Inflammatory macrophage treated with lipopolysaccharide for 1 hour (primary cell): ENCODE data around the gene CEP131.

Source experiments
- DNase-seq, 2 donors: peaks; one replicate each; pipeline ENCODE4 v3.0.0-alpha.2; 2020 to 2022

The CEP131 gene

DNA sequence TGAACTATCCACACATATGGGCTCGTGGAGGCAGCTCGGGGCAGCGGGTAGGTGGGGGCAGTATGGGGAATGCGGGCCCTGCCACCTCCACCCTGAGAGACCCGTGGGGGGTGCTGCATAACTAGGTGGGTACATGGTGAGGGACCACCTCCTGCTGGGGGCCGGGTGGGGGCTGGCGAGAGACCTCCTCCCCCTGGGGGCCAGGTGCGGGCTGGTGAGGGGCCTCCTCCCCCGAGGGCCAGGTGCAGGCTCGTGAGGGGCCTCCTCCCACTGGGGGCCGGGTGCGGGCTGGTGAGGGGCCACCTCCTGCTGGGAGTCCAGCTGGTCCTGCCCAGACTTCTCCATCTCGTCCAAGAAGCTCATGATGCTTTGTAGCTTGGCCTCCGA, 25.4 kb downstream of the CEP131 start:
- no peak for DNase-seq

DNA sequence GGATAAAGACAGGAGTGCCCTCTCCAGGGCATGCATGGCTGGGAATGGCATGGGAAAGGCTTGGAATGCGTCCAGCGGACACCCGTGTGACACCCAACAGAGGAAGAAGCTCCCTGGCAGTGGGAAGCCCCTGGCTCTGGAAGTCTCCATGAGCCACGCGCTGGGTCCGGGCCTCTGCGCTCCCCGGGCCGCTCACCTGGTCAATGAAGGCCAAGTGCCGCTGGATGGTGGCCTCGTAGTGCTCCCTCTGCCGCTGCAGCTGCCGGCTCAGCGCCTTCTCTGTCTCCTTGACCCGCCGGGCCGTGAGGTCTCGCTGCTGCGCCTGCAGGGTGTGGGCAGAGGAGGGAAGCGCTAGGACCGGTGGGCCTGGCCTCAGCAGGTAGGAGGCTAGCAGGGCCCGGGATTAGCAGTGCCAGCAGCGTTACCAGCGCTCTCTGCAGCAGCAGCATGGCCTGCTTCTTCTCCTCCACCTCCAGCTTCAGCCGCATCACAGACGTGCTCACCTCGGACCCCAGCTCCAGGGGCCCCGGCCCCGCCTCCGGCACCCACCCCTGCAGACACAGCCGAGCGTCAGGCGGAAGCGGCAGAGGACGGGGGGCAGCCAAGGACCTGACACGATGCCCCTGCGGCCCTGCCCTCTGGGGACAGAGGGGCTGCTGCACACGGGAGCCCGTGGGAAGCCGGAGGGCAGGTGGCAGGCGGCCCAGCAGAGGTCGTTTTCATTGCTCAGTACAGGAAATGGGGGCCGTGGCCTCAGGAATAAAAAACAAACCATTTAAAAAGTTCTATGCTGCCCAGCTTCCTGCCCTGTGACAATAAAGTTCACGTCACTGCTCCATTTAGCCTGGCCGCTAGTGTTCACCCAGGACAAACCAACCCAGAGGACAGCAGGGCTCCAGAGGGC, 26.0 kb downstream of the CEP131 start:
- DNase-seq: no peak

DNA sequence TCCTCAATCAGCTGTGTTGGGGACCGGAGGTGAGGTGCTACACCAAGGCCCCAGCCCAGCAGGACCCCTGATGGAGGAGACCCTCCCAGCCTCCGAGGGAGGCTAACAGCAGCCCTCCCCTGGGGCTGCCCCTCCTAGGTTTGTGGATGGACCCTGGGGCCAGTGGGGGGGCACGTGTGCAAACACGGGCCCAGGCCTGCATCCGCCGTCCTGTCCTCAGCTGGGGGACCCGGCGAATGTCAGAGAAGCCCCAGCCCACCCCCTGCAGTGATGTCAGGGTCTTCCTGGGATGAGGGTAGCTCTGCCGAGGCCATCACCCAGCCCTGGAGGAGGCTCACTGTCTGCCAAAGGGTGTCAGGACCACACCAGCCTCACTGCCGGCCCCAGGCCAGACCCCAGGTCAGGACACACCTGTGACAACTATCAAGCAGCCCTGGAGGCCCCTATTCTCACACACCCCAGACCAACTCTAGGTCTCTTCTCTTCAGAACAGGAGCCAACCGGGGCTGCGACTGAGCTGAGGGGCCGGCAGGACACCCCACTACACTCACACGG, 26.7 kb downstream of the CEP131 start:
- DNase-seq: no peak

DNA sequence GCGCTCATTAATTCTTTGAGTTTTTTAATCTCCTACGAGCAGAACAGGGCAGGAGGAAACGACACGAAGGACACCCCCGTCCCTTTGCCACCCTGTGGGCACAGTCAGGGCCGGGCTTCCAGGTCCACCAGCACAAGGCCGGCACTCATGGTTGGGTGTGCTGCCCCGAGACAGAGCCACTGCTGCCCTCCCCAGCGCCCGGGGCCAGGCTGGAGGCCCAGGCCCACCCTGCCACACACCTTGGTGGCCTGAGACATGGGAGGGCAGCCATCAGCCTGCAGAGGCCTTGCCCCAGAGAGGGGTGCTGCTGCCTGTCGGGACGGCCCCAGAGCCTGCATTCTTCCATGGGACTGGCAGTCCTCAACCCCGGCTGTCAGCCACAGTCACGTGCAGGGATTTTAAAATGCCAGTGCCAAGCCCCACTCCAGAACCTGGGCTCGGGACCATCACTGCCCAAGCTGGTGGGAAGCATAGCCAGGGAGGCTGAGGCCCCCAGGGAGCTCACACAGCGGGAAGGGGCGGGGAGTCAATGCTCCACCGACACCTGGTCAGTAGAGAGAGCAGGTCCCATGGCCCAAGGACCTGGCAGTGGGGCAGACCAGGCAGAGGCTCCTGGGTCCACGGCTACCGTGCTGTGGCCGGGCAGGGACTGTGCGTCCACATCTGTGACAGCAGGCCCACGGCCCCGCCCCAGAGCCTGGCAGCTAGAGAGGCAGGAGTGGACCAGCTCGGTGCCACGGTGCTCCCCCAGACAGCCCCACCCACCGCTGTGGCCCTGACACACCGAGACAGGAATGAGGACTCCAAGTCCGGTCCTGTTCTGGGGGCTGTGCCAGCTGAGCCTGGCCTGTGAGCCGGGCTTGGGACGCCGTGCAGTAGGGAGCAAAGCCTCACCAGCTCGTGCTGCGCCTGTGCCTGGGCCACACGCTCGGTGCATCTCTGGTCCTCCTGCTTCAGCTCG, 27.5 kb downstream of the CEP131 start:
- DNase-seq: no peak

DNA sequence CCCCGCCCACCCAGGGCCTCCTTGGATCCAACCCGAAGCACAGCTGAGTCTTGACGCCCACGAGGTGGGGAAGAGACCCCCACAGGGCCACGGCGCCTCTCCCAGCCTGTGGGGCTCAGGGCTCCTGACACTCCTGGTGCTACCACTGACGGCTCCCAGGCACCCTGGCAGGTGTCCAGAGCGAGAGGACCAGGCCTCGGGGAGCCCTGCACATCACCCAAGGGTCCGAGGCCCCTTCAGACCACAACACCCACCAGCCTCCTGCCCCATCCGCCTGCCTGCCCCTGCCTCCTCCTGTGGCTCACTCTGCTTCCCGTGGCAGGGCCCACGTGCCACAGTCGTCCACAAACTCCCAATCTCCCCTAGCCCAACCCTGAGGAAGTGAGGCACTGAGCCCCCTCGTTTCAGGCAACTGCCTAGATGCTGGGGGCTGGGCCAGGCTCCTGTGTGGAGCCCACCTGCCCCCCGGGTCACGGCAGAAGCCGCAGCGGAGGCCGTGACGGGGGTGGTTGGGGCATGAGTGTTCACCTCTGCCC, 28.5 kb downstream of the CEP131 start:
- no peak for DNase-seq

DNA sequence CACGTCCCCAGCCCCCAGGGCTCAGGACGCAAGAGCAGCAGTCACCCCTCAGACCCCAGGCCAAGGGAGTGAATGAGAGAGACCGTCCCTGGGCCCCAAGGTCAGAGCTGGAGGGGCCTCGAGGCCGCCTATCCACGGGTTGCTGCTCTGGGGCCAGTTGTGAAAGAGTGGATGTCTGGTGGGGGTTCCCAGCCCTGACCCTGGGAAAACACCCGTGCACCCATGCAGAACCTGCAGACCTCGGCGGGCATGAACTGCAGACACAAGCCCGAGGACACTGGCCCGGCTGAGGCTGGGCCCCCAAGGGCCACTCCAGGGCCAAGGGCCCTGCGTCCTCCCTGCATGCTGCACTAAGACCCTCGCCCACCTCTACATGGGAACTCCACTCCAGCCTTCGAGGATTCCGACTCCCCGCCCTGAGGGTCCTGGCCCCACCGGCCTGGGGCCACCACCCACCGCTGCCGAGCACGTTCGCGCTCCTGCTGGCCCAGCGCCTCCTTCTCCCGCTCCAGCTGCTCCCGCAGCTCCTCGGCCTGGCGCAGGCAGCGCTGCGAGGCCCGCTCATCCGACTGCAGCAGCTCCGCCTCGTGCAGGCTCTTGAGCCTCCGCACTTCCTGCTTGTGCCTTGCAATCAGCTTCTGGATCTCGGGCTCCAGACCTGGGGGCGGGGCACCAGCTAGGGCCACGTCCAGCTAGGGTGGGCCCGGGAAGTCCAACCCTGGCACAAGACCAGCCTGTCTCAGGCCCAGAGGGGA, 29.1 kb downstream of the CEP131 start:
- peak in 1 of 2 donors; percentile 27 for DNase-seq

DNA sequence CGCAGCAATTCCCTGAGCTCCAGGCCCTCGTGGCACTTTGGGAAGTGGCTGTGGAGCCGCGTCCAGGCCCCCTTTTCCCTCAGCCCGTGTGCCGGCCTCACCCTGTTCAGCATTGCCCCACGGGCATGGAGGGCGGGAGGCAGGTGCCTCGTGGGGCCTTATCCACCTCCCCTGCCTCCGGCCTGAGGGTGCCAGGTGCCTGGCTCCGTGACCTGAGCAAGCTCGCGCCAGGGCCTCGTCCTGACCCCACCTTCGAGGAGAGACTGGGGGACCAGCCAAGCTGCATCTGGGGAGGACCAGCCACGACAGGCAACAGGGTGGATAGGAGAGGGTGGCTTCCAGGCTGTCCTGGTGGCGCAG, 29.7 kb downstream of the CEP131 start:
- DNase-seq: no peak

DNA sequence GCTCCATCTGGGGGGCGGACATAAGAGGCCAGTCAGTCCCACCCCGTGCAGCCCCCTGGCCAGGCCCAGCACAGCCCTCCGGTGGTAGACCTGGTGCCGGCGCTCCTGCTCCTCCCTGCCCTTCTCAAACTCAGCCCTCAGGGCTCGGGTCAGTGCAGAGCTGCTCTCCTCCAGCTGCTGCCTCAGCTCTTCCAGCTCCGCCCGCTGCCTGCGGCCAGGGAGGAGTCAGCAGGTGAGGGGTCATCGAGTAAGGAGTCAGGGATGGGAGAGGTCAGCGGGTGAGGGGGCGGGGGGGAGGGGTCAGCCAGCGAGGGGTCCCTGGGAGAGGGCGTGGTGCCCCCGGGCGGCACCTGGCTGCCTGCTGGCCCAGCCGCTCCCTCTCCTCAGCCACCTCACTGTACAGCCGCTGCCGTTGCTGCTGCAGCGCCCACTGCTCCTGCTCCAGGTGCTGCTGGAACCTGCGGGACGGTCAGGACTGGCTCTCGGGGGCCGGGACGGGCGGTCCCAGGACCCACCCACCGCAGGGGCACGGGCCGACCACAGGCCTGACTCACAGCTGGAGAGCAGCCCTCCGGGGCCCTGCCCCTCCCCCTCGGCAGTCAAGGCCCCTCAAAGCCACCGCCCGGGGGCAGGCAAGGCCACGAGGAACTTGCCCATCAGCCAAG, 30.2 kb downstream of the CEP131 start:
- no peak for DNase-seq

DNA sequence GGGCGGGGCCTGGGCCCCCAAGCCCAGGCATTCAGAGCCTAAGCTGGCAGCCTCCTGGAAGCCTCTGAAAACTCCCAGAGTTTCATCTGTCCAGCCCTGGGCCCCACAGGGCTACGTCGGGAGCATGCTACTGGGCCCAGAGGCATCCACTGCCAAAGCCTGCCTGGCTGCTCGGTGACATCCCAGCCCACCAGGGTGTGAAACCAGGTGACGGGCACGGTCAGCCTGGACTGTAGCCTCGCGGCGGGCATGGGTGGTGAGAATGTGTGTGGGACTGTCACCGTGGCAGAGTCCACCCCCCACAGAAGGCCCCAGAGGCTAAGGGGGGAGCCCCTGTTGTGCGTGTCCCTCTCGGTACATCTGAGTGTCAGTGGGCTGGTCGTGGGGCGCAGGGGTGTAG, 31.1 kb downstream of the CEP131 start:
- DNase-seq: no peak

DNA sequence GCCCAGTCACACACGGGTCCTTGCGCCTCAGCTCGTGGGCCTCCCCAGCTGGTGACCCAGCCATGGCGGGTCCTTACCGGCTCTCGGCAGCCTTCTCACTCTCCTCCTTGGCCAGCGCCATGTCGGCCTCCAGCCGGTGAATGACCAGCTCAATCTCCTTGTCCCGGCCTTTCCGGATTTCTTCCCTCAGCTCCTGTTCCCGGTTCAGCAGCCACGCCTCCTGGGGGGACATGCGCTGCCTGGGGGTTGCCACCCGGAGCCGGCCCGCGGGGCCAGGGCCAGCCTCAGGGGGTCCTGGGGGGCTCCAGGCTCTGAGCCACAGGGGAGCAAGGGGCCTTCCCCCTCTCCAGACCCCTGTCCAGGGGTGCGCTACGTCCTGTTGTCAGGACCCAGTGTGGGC, 31.6 kb downstream of the CEP131 start:
- no peak for DNase-seq

DNA sequence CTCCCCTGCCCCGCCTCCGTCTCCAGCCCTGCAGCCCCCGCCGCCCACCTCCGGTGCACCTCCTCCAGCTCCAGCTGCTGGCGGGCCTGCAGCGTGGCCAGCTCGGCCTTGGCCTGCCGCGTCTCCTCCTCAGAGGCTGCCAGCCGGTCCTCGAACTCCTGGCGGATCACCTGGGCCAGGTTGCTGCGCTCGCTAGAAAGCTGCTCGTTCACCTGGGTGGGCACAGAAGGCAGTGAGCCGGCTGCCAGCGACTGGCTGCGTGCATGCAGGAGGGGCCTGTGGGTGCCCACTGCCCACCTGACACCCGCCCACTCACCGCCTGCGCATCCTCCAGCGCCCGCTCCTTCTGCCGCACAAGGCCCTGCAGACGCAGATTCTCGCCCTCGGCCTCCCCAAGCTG, 32.2 kb downstream of the CEP131 start:
- DNase-seq: no peak

DNA sequence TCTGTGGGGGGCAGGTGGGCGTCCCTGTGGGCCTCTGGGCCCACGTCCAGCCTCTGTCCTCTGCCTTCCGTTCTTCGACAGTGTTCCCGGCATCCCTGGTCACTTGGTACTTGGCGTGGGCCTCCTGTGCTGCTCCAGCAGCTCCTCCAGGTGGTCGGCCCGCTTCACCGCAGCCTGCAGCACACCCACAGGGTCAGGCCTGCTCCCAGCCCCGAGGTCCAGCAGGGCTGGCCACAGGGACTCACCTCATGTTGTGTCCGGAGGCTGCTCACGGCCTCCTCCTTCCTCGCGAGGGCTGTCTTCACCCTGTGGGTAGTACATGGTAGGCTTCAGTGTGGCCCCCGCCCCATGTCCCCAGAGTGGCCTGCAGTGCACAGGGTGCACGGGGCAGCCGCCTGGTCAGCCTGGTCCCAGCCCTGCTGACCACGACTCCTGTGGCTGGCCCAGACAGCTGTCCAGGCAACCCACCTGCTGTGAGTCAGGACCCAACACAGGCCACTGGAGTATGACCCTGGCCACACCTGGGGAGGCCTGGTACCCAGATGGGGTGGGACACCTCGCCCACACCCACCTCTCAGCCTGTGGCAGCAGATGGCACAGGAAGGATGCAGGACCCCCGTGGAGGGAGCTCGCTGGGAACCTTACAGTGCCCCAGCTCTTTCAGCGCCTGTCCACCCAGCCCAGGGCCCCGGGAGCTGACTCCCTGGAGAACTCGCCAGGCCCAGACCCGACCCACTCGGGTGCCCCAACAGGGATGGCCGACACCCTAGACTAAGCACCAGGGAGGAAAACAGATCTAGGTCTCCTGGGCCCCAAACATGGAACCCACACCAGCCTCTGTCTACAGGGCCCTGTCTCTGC, 32.9 kb downstream of the CEP131 start:
- DNase-seq: no peak

DNA sequence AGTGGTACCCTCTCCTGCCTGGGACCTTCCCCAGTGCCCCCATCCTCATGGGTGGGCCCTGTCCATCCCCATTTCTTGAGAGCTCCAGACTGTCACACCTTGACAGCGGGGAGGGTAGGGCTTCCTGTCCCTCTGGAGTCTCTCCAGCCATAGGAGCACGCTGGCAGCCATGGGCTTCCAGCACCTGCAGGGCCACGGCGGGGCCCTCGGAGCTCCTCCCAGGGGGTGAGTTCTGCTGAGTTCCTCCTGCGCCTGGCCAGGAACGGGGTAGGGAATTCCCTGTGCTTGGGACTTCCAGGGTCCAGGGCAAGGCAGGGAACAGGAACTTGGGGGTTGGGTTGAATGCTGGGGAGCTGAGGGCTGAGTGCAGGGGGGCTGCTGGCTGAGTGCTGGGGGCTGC, 33.7 kb downstream of the CEP131 start:
- DNase-seq: no peak

DNA sequence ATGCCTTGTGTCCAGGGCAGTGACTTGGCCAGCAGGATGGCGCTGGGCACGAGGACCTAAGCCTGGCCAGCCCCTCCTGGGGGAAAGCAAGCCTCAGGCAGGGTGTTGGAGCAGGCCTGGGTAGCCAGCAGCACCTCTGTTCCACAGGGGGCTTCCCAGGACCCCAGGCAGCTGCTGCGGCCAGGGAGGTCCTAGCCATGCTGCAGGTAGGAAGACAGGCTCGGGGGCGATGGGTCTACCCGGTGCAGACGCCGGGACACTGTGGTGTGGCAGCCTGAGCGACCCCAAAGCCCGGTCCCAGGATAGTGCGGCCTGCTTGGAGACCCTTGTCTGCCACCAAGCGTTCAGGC, 34.3 kb downstream of the CEP131 start:
- no peak for DNase-seq

DNA sequence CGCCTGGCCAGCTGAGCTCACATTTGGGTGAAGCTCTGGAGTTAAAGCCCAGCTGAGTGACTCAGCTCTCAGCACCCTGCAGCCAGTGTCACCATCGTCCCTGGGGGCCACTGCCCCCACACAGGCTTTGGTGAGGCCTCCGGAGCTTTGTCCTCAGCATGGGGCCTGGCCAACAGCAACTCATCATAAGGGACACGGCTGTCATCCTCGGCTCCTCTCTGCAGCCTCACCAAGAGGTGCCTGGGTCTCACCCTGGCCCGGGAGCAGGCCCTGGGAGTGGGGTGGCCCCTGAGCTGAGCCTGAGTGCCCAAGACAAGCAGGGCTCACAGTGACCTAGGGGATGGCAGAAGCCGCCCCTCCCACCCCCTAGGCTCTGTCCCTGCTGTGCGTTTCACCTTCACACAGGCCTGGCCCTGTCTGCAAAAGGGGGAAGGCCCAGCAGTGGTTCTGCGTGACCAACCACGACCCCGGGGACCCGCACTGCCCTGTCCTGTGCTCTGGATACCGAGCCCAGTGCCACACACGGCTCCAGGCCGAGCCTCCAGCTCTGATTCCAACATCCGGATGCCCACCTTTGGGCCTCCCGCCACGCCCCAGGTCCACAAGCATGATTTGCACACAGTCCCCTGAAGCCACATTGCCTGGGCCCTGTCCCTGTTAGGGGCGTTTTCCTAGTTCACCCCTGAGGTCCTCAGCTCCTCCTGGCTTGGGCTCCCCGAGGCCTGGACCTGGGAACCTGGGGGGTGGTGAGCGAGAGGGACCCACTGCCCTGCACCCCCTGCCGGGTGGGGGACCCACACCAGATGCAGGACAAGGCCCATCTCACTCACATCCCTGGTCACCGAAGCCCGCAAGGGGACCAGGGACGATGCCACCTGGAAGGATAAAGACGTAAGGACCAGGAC, 34.9 kb downstream of the CEP131 start:
- DNase-seq: no peak

DNA sequence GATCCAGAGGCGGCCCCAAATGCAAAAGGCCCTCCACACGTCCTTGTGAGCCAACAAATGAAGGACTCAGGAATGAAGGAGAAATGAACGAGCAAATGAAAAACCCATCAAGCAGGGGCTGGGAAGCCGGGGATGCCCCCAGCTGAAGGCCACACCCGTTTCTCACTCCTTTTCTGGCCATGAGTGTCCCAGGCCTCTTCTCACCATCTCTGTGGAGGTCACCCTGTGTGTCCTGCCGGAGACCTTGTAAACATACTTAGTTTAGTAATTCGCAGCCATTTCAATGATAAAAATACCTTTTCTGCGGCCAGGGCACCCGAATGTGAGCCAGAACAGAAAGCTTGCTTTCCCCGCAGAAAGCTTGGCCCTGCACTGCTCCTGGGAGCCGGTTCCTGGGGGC, 35.6 kb downstream of the CEP131 start:
- DNase-seq: no peak

DNA sequence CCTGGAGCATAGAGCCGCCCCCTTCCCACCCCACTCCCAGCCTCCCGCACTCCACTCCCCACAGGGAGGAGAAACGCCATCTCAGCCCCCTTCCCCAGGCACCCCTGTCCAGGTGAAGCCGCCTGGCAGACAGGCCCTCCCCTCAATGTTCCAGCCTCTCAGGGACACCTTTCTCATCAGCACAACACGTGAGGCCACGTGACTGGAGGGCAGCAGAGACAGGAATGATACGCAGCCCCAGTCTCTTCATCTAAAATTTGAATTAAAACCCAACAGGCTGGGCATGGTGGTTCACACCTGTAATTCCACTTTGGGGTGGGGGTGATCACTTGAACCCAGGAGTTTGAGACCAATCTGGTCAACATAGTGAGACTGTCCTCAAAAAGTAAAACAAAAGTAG, 36.6 kb downstream of the CEP131 start:
- DNase-seq: no peak

DNA sequence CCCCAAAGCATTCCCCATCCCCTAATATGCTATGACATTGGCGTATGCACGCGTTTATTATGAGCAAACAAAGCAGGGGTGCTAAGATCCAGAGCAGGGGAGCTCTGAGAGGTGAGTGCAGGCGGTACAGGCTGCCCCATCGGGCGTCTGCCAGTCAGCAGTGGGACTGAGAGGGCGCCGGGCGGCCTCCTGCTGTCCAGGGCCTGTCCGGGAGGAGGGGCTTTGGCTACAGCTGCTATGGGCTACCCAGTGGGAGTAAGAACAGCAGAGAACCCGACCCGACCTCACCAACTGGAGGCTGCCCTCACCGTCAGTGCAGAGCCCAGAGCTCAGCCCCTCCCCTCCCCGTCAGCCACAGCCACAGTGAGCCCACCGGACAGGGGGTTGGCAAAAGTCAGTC, 38.2 kb downstream of the CEP131 start:
- DNase-seq: no peak

DNA sequence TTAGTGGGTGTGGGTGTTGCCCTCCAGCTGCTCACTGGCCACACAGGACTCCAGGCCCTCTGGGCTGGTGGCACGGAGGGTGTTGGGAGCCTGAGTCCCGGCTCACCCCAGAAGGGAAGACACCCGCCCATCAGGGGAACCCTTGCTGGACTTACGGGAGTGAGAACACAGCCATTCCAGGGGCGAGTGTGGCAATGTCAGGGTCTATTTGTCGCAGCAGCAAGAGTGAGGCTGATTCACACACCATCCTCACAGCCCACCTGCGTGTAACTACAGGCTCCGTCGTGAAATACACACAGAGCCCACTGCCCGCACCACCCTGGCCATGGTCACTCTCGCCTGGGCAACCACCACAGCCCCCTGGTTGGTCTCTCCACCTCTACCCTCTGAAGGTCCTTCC, 39.0 kb downstream of the CEP131 start:
- DNase-seq: no peak

DNA sequence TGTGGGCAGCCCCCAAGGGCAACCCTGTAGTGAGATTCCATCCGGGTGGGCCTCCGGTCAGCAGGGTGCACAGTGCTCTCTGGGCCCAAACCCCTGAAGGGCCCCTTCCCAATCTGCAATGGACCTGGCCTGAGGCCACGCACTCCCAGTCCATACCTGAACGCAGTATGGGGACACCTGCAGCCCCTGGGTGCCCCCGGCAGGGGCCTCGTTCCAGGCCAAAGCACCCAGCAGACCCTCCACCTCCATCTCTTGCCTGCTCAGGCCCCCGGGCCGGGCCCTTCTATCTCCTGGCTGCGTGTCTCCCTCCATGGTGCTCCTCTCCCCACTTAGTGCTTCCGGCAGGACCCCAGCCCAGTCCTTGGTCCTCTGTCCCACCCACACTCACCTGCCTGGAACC, 39.4 kb downstream of the CEP131 start:
- no peak for DNase-seq
